ENCODE data around the gene MAN2B2. TPM values are rescaled to one million over a fixed set of nuclear protein-coding genes. Genes with fewer than 3 reads are reported as not detected.
"Not testable (repeated sequence)": the region's sequence is repeated elsewhere in the genome, so short reads cannot be mapped to it uniquely, and the experiment has no call there.

The MAN2B2 gene
- total RNA-seq, 1 donor from 2014 or later, result 24.0 TPM

- no peak overlapping the region for H3K4me3 ChIP-seq (ENCODE audit: low read depth, low read length)
- DNase-seq (ENCODE audit: low read depth), result no peak
- TF ChIP-seq CTCF (IDR thresholded peaks at IDR 0.05; ENCODE audit: insufficient read depth, low read length, poor library complexity, severe bottlenecking), result no peak
- H3K36me3 ChIP-seq (ENCODE audit: control insufficient read depth, insufficient read depth, low read length), result no peaks in the 10 kb centered on the region
- no peaks in the 10 kb centered on the region for H3K27me3 ChIP-seq (ENCODE audit: control insufficient read depth, insufficient read depth, low read length)
Measured at GRCh38 chr4:6620891-6621555, 46.0 kb downstream of the MAN2B2 start.

GRCh38 chr4:6621556-6621927, 46.6 kb downstream of the MAN2B2 start:
- H3K4me3 ChIP-seq (ENCODE audit: low read depth, low read length), result no peak overlapping the region
- no peak for DNase-seq (ENCODE audit: low read depth)
- TF ChIP-seq CTCF (IDR thresholded peaks at IDR 0.05; ENCODE audit: insufficient read depth, low read length, poor library complexity, severe bottlenecking), result no peak
- H3K36me3 ChIP-seq (ENCODE audit: control insufficient read depth, insufficient read depth, low read length), result no peaks in the 10 kb centered on the region
- H3K27me3 ChIP-seq (ENCODE audit: control insufficient read depth, insufficient read depth, low read length), result no peaks in the 10 kb centered on the region

GRCh38 chr4:6622744-6623143, 47.8 kb downstream of the MAN2B2 start:
- no peak for DNase-seq (ENCODE audit: low read depth)
- Histone ChIP-seq H3K36me3 (ENCODE audit: control insufficient read depth, insufficient read depth, low read length) (no peaks in the 10 kb centered on the region), H3K4me3 (ENCODE audit: low read depth, low read length) (no peak overlapping the region), H3K27me3 (ENCODE audit: control insufficient read depth, insufficient read depth, low read length) (no peaks in the 10 kb centered on the region)
- no peak for TF ChIP-seq CTCF (IDR thresholded peaks at IDR 0.05; ENCODE audit: insufficient read depth, low read length, poor library complexity, severe bottlenecking)

- DNase-seq (ENCODE audit: low read depth), result no peak
- no peaks in the 10 kb centered on the region for H3K27me3 ChIP-seq (ENCODE audit: control insufficient read depth, insufficient read depth, low read length)
- TF ChIP-seq CTCF (IDR thresholded peaks at IDR 0.05; ENCODE audit: insufficient read depth, low read length, poor library complexity, severe bottlenecking), result no peak
Measured at GRCh38 chr4:6625256-6625655, 50.3 kb downstream of the MAN2B2 start.

GRCh38 chr4:6626066-6626465, 51.1 kb downstream of the MAN2B2 start:
- H3K36me3 ChIP-seq (ENCODE audit: control insufficient read depth, insufficient read depth, low read length), result no peaks in the 10 kb centered on the region
- no peak overlapping the region for H3K4me3 ChIP-seq (ENCODE audit: low read depth, low read length)
- no peak for TF ChIP-seq CTCF (IDR thresholded peaks at IDR 0.05; ENCODE audit: insufficient read depth, low read length, poor library complexity, severe bottlenecking)
- no peaks in the 10 kb centered on the region for H3K27me3 ChIP-seq (ENCODE audit: control insufficient read depth, insufficient read depth, low read length)
- DNase-seq (ENCODE audit: low read depth), result no peak

More at GRCh38 chr4:6625256-6625655, 50.3 kb downstream of the MAN2B2 start:
- no peaks in the 10 kb centered on the region for H3K36me3 ChIP-seq (ENCODE audit: control insufficient read depth, insufficient read depth, low read length)
- H3K4me3 ChIP-seq (ENCODE audit: low read depth, low read length), result no peak overlapping the region

GRCh38 chr4:6627832-6628231, 52.8 kb downstream of the MAN2B2 start:
- no peaks in the 10 kb centered on the region for H3K27me3 ChIP-seq (ENCODE audit: control insufficient read depth, insufficient read depth, low read length)
- no peak for TF ChIP-seq CTCF (IDR thresholded peaks at IDR 0.05; ENCODE audit: insufficient read depth, low read length, poor library complexity, severe bottlenecking)
- no peak overlapping the region for H3K4me3 ChIP-seq (ENCODE audit: low read depth, low read length)
- DNase-seq (ENCODE audit: low read depth), result no peak
- H3K36me3 ChIP-seq (ENCODE audit: control insufficient read depth, insufficient read depth, low read length), result no peaks in the 10 kb centered on the region

- H3K36me3 ChIP-seq (ENCODE audit: control insufficient read depth, insufficient read depth, low read length); DNase-seq (ENCODE audit: low read depth); H3K4me3 ChIP-seq (ENCODE audit: low read depth, low read length); H3K27me3 ChIP-seq (ENCODE audit: control insufficient read depth, insufficient read depth, low read length): not testable (repeated sequence)
Measured at GRCh38 chr4:6628484-6628883, 53.5 kb downstream of the MAN2B2 start.

Data from kidney epithelial cell (primary cell).